ENCODE results near the gene WDR64.

Gene WDR64

GRCh38 chr1:241695246-241696171 is 43.4 kb downstream of the WDR64 start:
- no peak for TF ChIP-seq CTCF (IDR thresholded peaks at IDR 0.05; ENCODE audit: borderline replicate concordance, control extremely low read depth, extremely low read depth, insufficient read depth, missing control alignments)
- in situ Hi-C loops (cut with MboI; ENCODE audit: low sequenced_read_pairs, unreplicated experiment) = no loop called here
- no peak for DNase-seq (ENCODE audit: low spot score)

- in situ Hi-C loops (cut with MboI; ENCODE audit: low sequenced_read_pairs, unreplicated experiment) = no loop called here
- TF ChIP-seq CTCF (IDR thresholded peaks at IDR 0.05; ENCODE audit: borderline replicate concordance, control extremely low read depth, extremely low read depth, insufficient read depth, missing control alignments) = no peak
- DNase-seq (ENCODE audit: low spot score) = no peak
Measured at GRCh38 chr1:241696172-241696814, 44.2 kb downstream of the WDR64 start.

- in situ Hi-C loops (cut with MboI; ENCODE audit: low sequenced_read_pairs, unreplicated experiment) = no loop called here
- no peak for DNase-seq (ENCODE audit: low spot score)
- no peak for TF ChIP-seq CTCF (IDR thresholded peaks at IDR 0.05; ENCODE audit: borderline replicate concordance, control extremely low read depth, extremely low read depth, insufficient read depth, missing control alignments)
Measured at GRCh38 chr1:241696815-241697639, 44.9 kb downstream of the WDR64 start.

GRCh38 chr1:241697640-241698018 is 45.5 kb downstream of the WDR64 start:
- TF ChIP-seq CTCF (IDR thresholded peaks at IDR 0.05; ENCODE audit: borderline replicate concordance, control extremely low read depth, extremely low read depth, insufficient read depth, missing control alignments) = no peak
- in situ Hi-C loops (cut with MboI; ENCODE audit: low sequenced_read_pairs, unreplicated experiment) = no loop called here
- no peak for DNase-seq (ENCODE audit: low spot score)

GRCh38 chr1:241698177-241698576 is 46.1 kb downstream of the WDR64 start:
- TF ChIP-seq CTCF (IDR thresholded peaks at IDR 0.05; ENCODE audit: borderline replicate concordance, control extremely low read depth, extremely low read depth, insufficient read depth, missing control alignments) = no peak
- DNase-seq (ENCODE audit: low spot score) = no peak
- in situ Hi-C loops (cut with MboI; ENCODE audit: low sequenced_read_pairs, unreplicated experiment) = no loop called here

All from GM13976 (cell line).